ENCODE measurements around the gene RGS13. TPM values are rescaled to one million over a fixed set of nuclear protein-coding genes. Genes with fewer than 3 reads are reported as not detected.

RGS13 gene
- total RNA-seq, 2 donors from 2014 or later, result 0.56 to 1.1 TPM

DNA sequence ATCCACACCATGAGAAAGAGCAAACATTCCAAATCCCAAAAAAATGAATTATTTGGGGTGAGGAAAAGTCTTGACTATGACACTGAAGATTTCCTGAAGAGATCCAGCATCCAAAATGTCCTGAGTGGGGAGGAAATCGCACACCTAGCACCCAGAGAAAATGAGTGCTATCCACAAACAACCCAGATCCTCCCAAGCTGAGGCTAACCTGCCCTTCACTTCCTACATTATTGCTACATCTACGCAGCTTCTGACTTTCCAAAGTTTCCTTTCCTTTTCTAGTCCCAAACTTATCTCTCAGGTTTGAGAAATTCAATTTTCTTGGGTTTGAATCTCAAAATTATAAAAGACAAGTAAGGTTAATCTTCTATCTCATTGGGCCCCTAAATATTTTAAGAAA lies 906 bp upstream of the RGS13 start:
- no peak for ATAC-seq (ENCODE audit: insufficient number of reproducible peaks, low FRiP score, low read depth)
- Histone ChIP-seq H3K27ac (no peak overlapping the region), H3K4me3 (no peak overlapping the region), H3K27me3 (replicated peaks; ENCODE audit: insufficient read depth) (no peaks in the 10 kb centered on the region), H3K4me1 (ENCODE audit: control insufficient read depth in 1 of 2, low read depth in 2 of 2) (no peaks in the 10 kb centered on the region), H3K9me3 (no peaks in the 10 kb centered on the region), H3K36me3 (no peaks in the 10 kb centered on the region)
- TF ChIP-seq, protein P1, sequence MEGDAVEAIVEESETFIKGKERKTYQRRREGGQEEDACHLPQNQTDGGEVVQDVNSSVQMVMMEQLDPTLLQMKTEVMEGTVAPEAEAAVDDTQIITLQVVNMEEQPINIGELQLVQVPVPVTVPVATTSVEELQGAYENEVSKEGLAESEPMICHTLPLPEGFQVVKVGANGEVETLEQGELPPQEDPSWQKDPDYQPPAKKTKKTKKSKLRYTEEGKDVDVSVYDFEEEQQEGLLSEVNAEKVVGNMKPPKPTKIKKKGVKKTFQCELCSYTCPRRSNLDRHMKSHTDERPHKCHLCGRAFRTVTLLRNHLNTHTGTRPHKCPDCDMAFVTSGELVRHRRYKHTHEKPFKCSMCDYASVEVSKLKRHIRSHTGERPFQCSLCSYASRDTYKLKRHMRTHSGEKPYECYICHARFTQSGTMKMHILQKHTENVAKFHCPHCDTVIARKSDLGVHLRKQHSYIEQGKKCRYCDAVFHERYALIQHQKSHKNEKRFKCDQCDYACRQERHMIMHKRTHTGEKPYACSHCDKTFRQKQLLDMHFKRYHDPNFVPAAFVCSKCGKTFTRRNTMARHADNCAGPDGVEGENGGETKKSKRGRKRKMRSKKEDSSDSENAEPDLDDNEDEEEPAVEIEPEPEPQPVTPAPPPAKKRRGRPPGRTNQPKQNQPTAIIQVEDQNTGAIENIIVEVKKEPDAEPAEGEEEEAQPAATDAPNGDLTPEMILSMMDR (IDR thresholded peaks at IDR 0.05), result no peak
- no peak for DNase-seq (ENCODE audit: low spot score)

DNA sequence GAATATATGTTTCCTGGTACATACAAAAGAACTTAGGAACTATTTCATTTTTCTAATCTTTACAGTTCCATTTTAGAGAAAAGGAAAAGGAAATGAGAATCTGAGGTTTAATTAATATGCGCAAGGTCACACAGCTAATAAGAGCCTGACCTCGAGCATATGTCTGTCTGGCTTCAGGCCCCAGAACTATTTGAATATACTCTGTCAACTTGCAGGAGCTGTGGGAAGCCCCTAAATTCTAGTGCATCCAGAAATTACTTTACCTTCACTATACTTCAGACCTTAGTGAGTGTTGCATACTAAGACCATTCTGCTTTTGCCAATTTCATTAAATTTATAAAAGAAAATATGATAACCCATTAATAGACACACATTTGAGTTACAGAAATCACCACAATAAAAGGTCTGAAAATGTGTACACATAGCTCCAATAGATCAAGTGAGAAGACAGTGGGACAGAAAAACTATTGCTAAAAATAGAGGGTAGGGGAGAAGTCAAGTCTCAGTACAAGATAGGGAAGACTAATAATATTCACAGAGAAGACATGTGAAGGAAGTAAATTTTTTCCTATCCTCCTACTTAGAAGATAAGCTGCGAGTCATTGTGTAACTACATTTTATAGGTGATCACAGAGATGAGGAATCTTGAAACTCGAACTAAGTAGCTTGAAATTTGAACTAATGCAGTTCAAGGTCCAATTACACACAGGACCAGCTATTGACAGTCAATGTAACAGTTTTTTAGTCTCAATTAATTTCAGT lies 3.8 kb downstream of the RGS13 start:
- no peak overlapping the region for H3K27ac ChIP-seq
- ATAC-seq (ENCODE audit: insufficient number of reproducible peaks, low FRiP score, low read depth), result no peak
- no peaks in the 10 kb centered on the region for H3K36me3 ChIP-seq
- TF ChIP-seq, protein P1 (IDR thresholded peaks at IDR 0.05), result no peak
- H3K4me3 ChIP-seq, result no peak overlapping the region
- DNase-seq (ENCODE audit: low spot score), result no peak
- no peaks in the 10 kb centered on the region for H3K4me1 ChIP-seq (ENCODE audit: control insufficient read depth in 1 of 2, low read depth in 2 of 2)
- no peaks in the 10 kb centered on the region for H3K27me3 ChIP-seq (replicated peaks; ENCODE audit: insufficient read depth)
- no peaks in the 10 kb centered on the region for H3K9me3 ChIP-seq

DNA sequence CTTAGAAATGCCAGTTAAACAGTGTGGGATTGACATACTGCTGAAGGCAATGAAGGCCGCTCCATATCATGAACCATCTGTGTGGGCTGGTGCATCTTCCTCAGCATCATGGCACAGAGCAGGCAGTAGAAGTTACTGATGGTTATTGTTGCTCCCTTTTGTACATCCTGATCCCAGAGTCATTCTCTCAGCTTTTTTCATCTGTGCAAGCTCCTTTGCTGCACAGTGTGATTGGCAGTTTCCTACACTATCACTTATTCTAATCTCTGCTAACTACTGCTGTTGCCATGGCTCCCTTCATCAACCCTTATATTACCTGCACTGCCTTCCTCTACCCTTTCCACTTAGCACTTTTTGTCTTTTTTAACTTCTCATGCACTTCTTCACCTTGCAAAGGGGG lies 16.2 kb downstream of the RGS13 start:
- H3K4me3 ChIP-seq, result no peak overlapping the region
- H3K27me3 ChIP-seq (replicated peaks; ENCODE audit: insufficient read depth), result no peaks in the 10 kb centered on the region
- no peaks in the 10 kb centered on the region for H3K36me3 ChIP-seq
- ATAC-seq (ENCODE audit: insufficient number of reproducible peaks, low FRiP score, low read depth) (no peak), DNase-seq (ENCODE audit: low spot score) (no peak)
- TF ChIP-seq, protein P1 (IDR thresholded peaks at IDR 0.05), result no peak
- no peak overlapping the region for H3K27ac ChIP-seq
- no peaks in the 10 kb centered on the region for H3K4me1 ChIP-seq (ENCODE audit: control insufficient read depth in 1 of 2, low read depth in 2 of 2)
- H3K9me3 ChIP-seq, result no peaks in the 10 kb centered on the region

DNA sequence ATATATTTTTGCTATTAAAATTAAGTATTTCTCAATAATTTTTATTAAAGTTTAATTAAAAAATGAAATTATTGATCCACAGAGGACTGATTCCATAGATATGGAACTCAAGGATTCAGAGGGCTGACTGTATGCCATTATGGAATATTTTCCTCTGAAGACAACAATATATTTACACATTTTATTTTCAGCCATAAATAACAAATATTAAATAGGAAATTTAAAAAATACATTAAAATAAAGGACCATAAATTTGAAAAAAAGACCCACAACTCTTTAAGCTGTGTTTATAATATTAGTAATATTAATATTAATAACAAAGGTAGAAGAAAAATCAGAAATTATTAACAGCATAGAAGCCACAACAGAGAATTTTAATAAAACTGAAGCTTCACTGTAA lies 18.2 kb downstream of the RGS13 start:
- H3K27me3 ChIP-seq (replicated peaks; ENCODE audit: insufficient read depth), result no peaks in the 10 kb centered on the region
- H3K36me3 ChIP-seq, result no peaks in the 10 kb centered on the region
- no peaks in the 10 kb centered on the region for H3K4me1 ChIP-seq (ENCODE audit: control insufficient read depth in 1 of 2, low read depth in 2 of 2)

DNA sequence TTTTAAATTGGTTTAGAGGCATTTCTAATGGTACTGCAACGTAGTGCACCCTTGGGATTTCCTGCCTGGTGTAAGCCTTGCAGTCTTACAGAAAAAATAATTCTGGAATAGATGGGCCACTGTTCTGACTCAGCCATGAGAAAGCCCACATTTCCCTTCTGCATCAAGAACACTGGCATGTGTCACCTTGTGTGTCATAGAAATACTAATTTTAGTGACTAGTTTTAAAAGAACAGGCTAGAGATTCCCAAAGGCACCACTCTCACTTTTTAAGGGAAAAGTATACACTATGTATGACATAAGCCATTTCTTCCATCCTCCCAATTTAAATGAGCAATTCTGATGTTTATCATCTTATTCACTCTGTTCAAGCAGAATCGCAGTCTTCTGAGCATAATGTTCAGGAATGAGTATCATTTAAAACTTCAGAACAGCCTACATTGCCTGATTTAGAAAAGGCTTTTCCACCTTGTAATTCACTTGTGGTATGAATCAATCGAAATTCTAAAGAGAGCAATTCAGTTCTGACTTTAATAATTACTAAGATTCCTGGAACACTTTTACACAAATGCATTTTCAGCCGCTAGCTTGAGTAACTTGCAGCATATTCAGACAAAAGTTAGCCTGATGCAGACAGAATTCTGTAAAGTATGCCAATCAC lies 18.8 kb downstream of the RGS13 start:
- TF ChIP-seq, protein P1 (IDR thresholded peaks at IDR 0.05), result no peak
- peak; percentile 79 for ATAC-seq (ENCODE audit: insufficient number of reproducible peaks, low FRiP score, low read depth)
- H3K4me1 ChIP-seq (ENCODE audit: control insufficient read depth in 1 of 2, low read depth in 2 of 2), result no peaks in the 10 kb centered on the region
- no peaks in the 10 kb centered on the region for H3K27me3 ChIP-seq (replicated peaks; ENCODE audit: insufficient read depth)
- no peak for DNase-seq (ENCODE audit: low spot score)
- H3K27ac ChIP-seq, result no peak overlapping the region
- H3K36me3 ChIP-seq, result no peaks in the 10 kb centered on the region
- no peaks in the 10 kb centered on the region for H3K9me3 ChIP-seq
- H3K4me3 ChIP-seq, result no peak overlapping the region

More for the DNA sequence above, 18.2 kb downstream of the RGS13 start:
- ATAC-seq (ENCODE audit: insufficient number of reproducible peaks, low FRiP score, low read depth) (no peak), DNase-seq (ENCODE audit: low spot score) (no peak)
- no peak overlapping the region for H3K4me3 ChIP-seq
- no peak overlapping the region for H3K27ac ChIP-seq
- TF ChIP-seq, protein P1 (IDR thresholded peaks at IDR 0.05), result no peak
- no peaks in the 10 kb centered on the region for H3K9me3 ChIP-seq
